GM19025 (cell line): ENCODE measurements around the gene APOBEC3B.
A peak's percentile ranks its signal among the peaks of the same experiment; 100 is the strongest.
"Not testable (repeated sequence)": the region's sequence is repeated elsewhere in the genome, so short reads cannot be mapped to it uniquely, and the experiment has no call there.

Source experiments
- ATAC-seq: cut with Tn5 transposase; IDR thresholded peaks from one replicate; pipeline ENCODE4 v1.9.1; 2021; ENCODE audit warnings: mild to moderate bottlenecking, low read depth, moderate library complexity; ENCODE audit not compliant: unreplicated experiment

Gene APOBEC3B

DNA sequence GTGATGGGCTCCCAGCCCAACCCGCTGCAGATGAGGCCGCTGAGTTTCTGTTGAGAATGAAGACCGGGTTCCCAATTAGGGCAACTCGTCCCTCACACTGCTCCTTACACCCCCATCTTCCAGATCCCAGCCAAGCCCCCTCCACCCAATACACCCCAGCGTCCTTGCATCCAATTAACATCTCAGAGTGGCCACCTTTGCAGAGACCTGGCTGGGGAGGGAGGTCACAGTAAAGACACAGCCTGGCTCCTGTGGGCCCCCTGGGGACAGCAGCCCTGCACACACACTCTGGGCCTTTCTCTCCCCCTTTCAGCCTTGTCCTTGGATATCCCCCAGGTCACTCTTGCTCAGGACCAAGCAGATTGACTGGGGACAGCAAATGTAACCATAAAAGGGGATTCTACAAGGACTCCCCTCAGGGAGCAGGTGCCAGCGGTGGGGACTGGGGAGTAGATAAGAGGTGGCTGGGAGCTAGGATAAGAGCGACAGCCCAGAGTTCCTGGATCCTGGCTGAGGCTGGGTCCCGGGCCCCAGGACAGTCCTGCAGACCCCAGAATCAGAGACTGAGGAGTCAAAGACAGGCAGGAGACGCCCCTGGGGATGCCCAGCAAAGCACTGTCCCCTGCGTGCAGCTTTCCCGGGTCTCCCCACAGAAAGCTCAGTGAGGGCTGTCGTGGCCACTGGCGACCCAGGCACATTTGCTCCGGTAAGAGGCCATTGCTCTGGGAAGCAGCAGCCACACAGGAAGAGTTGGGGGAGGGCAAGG, 16.4 kb upstream of the APOBEC3B start:
- ATAC-seq, result no peak

DNA sequence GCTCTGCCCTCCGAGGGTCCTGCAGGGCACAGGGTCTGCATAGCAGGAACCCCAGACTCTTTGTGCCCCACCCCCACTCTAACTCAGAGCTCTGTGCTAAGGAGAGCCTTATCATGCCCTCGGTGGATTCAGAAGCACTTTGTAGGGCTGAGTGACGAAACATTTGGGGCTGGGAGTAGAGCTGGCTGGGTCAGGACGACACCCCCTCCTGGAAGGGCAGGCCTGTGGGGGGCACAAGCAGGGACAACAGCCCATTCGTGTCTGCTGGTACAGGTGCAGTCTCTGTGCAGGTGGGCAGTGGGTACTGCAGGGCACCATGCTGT, 15.8 kb upstream of the APOBEC3B start:
- ATAC-seq, result no peak

DNA sequence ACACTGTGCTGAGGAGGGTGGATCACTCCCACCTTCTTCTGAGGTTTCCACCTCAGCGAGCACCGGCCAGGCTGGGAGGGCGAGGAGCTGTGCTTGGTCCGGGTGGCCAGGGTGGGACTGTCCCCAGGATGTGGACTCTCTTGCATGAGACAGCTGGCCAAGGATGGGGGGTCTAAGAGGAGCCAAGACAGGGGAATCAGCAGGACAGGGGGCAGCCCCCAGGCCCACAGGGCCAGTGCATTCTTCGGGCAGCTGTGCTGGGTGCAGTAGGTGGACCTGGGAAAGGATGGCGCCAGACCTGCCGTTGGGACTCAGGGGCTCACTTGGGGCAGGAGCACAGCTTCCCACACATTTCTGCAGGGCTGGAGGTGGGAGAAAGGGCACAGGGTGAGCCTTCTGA, 15.2 kb upstream of the APOBEC3B start:
- ATAC-seq, result no peak

DNA sequence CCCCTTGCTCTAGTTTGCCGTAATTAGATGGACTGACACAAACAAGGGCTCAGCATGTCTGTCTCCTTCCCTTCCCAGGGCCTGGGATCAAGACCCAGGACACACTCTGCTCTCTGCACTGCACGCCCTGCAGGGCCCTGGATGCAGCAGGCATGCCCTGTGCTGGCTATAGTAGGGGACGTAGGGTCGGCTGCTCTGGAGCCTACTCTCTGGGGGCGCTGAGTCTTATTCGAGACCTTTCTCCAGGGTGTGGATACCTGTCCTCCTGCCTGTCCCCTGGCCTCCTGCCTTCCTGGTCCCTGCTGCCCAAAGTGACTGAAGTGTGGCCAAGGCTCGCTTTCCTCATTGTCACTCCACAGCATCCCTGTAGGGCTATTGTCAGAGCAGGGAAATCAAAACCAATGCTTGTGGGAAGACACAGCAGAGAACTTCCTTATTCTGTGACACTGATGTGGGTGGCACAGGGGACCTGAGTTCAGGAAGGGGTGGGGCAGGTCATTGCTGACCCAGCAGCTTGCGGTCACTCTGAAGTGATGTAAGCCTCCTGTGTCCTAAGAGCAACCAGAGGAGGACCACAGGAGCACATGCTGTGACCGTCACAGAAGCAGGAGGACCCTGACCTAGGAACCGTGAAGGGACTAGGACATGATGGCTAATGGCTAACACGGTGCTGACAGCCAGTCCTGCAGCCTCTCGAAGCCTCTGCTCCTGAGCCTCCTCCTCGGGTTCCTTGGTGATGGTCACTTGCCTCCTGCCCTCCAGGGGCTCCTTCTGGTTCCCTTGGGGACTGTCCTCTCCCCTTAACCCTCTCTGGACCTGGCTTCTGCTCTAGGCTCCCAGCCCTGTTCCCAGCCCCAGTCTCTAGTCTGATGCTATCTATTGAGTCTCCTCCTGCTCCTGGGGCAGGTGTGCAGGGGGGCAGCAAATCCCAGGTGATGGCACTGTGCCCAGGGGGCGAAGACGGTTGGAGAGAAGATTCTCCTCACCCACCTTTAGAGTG, 14.4 kb upstream of the APOBEC3B start:
- no peak for ATAC-seq

DNA sequence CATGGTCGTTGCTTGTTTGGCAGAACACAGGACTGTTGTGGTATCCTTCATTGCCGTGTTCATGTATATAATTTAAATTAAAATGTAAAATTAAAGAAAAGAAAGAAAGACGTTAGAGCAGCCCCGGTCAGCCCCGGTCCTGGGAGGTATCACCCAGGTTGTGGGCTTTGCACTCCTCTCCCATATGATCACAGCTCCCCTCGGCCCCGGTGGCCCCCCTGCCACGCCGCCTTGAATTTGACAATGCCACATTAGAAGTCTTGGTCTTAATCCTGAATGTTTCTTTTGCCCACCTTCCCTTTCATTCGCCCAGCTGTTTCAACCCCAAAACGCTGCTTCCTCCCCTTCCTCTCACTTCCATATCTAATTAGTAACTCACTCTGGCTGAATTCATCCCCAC, 13.3 kb upstream of the APOBEC3B start:
- ATAC-seq, result no peak

DNA sequence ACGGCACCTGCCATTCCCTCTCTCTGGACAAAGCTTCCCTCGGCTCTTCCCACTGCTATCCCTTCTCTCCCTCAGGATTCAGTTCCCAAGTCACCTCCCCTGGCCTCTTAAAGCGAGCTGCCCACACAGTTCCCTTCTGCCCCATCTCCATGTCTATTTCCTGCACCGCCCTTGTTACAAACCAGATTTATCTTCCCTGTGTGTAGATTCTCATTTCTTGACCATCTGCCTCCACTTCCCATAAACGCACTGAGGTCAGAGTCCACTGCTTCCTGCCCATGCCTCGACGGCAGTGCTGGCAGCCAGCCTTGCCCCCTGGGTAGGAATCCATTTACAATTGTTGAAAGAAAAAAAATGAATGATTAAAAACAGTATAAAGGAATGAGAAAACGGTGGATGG, 11.6 kb upstream of the APOBEC3B start:
- ATAC-seq, result no peak

DNA sequence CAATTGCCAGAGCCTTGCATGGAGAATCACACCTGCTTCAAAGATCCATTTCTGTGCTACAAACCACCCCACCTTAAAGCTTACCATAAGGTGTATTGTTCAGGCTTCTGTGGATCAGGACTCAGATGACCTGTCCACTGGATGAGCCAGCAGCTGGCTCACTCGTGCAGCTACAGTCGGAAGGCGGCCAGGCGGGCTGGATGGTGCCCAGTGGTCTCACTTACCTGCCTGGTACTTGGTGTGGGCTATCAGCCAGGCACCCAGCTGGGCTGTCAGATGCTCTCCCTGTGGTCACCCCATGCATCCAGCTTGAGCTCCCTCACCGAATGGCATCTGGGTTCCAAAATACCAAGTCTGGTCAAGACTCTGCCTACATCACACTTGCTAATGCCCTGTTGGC, 10.9 kb upstream of the APOBEC3B start:
- ATAC-seq, result no peak

DNA sequence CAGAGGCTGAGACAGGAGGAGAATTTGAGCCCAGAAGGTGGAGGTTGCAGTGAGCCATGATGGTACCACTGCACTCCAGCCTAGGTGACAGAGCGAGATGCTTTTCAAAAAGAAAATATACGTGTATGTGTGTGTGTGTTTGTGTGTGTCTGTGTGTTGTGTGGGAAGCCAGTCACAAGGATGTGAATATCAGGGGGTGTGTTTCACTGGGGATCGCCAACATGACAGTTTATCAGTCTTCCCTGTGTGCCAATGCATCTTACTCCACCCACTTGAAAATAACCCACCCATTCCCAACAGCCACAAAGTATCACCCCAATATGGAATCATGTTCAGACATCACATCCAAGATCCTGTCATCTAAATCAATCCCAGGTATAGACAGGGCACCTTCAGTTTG, 10.4 kb upstream of the APOBEC3B start:
- ATAC-seq, result no peak

DNA sequence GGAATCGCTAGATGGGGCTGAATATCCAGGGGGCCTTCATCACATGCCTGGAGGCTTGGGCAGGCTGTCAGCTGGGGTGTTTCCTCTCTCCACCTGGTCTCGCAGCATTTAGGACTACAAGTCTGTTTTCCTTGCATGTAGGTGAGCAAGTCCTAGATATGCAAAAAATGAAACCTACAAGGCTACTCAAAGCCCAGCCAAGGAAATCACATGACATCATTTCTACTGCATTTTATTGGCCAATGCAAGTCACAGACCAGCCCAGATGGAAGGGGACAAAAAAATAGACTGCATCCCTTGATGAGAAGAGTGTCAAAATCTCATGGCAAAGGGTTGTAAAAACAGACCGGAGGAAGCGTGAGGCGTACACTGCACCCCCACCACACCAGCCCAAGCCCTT, 9.6 kb upstream of the APOBEC3B start:
- no peak for ATAC-seq

DNA sequence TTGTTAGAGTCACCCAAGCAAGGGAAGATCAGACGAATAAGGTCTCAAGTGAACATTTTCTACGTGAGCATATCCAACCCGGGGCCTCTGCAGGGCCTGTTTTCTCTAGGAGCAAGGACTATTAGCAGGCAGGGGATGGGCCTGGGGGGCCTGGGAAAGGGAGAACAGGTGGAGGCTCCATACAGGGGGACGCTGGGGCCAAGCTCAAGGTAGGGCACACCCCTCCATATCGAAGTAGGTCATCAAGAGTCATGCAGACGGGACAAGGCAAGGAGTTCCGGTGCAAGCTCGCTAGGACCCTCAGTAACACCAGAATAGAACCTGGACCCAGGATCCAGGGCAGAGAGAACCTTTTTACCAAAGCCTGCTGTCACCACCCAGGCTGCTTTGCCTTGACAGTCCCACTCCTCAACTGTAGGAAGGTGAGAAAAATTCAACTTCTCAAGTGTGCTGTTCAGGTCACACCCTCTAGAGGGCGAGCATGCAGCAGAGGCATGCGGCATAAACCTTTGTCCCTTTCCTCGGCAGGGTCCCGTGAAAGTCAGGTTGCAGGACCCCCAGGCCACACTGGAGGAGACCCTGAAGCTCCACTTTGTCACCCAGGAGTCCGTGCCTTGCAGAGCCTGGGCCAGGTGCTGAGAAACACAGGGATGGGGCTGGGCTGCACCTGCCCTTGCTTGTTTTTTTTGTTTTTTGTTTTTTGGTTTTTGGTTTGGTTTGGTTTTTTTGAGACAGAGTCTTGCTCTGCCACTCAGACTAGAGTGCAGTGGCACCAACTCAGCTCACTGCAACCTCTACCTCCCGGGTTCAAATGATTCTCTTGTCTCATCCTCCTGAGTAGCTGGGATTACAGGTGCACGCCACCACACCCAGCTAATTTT, 8.6 kb upstream of the APOBEC3B start:
- ATAC-seq, result no peak

DNA sequence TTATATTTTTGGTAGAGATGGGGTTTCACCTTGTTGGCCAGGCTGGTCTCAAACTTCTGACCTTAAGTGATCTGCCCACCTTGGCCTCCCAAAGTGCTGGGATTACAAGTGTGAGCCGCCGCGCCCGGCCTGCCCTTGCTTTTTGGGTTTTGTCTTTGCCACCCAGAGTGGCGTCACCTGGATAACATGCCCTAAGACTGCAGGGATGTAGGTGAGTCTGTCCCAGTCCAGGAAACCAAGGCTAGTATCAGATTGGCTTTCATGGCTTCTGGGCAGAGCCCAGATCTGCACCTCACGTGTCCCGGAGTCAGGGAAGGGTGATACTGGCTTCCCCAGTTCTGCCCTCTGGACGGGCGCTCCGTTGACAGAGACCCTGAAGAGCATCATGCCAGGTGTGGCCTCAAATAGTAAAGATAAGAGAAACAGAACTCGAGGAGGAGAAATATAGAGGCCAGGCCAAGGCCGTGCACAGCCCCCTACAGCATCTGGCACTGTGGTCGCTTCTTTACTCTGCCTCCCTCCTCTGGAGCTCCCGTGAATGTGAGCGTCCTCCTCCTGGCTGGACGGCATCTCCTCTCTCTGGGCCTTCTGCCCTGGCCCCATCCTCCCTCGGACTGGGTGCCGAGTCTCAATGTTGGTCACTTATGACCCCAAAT, 7.8 kb upstream of the APOBEC3B start:
- no peak for ATAC-seq

DNA sequence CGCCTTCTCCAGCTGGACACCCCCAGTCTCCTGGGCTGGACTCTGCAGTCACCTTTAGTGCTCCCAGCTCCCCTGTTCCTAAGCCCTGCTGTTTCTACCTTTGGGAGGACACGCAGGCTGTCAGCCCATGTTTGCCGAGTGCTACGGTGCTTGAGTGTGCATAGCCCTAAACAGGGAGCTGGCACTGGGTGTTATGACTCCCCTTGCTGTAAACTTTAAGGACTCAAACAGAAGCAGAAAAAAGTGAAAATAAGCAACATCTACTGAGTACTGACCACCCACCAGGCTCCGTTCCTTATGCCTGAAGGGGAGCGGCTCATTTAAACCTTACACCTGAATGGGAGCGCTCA, 7.3 kb upstream of the APOBEC3B start:
- ATAC-seq, result no peak

DNA sequence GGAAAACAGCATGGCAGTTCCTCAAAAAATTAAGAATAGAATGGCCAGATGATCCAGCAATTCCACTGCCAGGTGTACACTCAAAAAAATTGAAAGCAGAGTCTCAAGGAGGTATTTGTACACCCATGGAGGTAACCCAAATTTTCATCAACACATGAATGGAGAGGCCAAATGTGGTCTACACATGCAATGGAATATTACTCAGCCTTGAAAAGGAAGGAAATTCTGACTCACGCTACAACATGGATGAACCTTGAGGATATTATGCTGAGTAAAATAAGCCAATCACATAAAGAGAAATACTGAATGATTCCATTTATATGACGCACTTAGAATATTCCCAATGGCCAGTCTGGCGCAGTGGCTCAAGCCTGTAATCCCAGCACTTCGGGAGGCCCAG, 4.9 kb upstream of the APOBEC3B start:
- not testable (repeated sequence) for ATAC-seq

DNA sequence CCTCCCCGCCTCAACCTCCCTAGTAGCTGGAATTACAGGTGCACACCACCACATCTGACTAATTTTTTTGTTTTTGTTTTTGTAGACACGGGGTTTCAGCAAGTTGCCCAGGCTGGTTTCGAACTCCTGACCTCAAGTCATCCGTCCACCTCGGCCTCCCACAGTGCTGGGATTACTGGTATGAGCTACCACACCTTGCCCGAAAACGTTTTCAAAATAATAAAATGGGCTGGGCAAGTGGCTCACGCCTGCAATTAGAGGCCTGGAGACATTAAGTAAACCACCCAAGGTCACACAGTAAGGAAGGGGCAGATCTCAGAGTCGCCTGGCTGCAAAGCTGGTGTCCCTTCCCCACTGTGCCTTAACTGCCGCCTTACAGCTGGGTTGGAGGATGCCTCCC, 1.6 kb upstream of the APOBEC3B start:
- not testable (repeated sequence) for ATAC-seq

DNA sequence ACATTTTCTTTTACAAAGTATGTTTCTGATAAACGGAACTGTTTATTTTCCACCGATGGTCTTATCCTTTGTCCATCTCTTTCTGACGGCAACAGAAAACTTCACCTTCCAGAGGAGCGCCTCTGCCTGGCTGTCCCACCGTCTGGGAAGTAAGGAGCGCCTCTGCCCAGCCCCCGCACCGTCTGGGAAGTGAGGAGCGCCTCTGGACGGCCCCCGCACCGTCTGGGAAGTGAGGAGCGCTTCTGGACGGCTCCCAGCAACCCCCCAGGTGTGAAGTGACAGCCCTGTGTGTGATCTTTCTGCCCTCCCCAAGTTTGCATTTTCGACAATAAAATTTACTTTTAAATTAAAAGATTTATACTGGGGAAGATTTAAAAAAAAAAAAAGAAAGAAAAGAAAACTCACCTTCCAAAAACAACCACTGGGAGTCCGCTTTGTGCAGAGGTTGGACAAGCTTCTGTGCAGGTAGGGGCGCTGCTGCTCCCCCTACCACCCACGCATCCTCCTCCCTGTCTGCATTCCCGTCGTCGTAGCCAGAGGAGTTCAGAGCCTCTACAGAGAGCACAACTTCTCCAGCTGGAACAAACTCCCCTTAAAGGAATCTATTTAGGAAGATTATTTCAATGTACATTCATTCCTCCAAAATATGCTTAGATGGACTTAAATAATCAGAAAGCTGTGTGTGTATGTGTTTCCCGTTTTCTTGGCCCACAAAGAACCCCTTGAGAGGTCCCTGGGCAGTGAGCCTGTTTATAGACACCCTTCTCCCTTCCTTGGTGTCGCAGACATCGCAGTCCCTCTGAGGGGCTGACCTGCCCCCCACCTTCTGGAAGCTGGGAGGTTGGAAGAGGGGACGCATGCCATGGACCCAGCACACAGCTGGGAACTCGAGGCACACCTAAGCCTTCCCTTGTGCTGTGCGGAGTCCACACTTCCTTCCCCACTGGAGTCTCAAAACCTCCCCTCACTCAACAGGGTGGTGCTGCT, 849 bp upstream of the APOBEC3B start:
- no peak for ATAC-seq

DNA sequence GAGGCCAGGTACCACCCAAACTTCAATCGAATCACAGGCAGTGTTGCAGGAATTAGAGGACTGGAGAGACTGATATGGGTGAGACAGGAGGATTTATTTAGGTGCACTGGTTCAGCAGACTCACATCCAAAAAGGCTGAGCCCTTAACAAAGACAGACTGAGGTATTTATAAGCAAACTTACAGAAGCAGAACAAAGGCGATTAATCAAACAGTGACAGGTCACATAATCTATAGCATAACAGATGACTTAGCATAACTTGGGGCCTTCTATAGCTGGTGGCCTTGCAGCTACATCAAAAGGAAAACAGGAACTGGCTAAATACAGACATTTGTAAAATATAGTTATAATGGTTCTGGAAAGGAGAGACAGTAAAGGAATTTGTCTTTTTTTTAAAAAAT, 2.1 kb downstream of the APOBEC3B start:
- no peak for ATAC-seq

DNA sequence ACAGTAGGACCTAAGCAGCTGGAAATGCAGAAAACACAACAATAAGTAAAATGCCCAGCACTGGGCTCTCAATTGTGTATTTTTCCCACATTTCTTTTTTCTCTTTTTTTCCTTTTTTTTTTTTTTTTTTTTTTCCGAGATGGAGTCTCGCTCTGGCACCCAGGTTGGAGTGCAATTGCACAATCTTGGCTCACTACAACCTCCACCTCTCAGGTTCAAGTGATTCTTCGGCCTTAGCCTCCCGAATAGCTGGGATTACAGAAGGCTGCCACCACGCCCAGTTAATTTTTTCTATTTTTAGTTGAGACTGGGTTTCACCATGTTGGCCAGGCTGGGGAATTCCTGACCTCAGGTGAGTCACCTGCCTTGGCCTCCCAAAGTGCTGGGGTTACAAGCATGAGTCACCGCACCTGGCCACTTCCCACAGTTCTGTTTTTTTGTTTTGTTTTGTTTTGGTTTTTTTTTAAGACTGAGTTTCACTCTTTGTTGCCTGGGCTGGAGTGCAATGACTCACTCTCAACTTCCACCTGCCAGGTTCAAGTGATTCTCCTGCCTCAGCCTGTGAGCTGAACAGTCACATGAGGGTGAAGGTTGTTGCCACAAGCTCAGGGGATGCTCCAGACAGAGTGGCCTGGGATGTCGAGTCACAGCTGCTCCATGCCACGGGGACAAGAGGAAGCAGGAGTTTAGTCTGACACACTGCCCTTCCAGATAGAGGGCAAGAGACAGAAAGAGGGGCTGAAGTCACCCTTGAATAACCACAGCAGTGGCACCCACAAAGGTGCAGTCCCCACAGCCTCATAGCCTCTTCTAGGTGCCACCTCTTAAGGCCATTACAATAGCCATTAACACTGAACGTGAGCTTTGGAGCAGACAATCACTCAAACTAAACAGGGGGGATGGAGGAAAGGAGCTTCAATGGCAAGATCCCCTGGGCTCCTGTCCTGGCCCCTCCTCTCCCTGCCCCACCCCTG, 2.9 kb downstream of the APOBEC3B start:
- peak; percentile 64 for ATAC-seq

DNA sequence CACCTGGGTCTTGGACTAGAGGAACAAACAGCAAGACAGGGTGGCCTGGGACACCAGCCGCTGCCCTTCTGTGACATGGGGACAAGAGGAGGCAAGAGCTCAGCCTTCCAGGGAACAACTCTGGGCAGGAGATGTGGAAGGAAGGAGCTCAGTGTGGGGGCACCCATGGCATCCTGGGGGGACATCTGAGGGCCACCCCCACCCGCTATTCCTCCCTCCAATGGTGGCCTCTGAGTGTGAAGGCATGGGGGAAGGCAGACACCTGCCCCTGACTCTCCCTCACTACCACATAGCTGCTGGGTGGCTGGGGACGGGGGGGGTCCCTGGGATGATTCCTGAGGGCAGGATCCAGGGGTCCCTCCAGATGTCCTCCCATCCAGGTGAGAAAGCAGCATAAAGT, 4.5 kb downstream of the APOBEC3B start:
- ATAC-seq, result no peak
